Cardiac muscle cell (in vitro differentiated cells and primary cell): Measurements from ENCODE around the gene PLD4. TPM values are rescaled to one million over a fixed set of nuclear protein-coding genes. Genes with fewer than 3 reads are reported as not detected.

Source experiments
- DNase-seq, 2 donors: peaks; one replicate each; pipeline versions ENCODE4 v3.0.0 to v3.0.0-alpha.2; 2010 to 2017; ENCODE audit warnings: low read depth in 1 of 2, low spot score in 1 of 2
- H3K27ac ChIP-seq: fragments of 200-600 bp; sonication (generic); 2 replicates; pipeline ENCODE4 v1.5.1; 2016
- H3K27me3 ChIP-seq: fragments of 200-600 bp; sonication (generic); 2 replicates; pipeline ENCODE4 v1.6.0; 2016; ENCODE audit warnings: control low read depth
- H3K36me3 ChIP-seq: fragments of 200-600 bp; sonication (generic); 2 replicates; pipeline ENCODE4 v1.5.1; 2016; ENCODE audit warnings: control low read depth
- H3K4me1 ChIP-seq: fragments of 200-600 bp; sonication (generic); 2 replicates; pipeline ENCODE4 v1.8.1; 2017; ENCODE audit warnings: low read depth, mild to moderate bottlenecking, mixed run types
- H3K4me3 ChIP-seq: fragments of 200-600 bp; sonication (generic); 2 replicates; pipeline ENCODE4 v1.5.1; 2016; ENCODE audit warnings: mild to moderate bottlenecking
- H3K9me3 ChIP-seq: fragments of 200-600 bp; sonication (generic); 2 replicates; pipeline ENCODE4 v1.5.1; 2017; ENCODE audit warnings: low read depth, mild to moderate bottlenecking, control low read depth
- polyA plus RNA-seq: library from polyadenylated mRNA; unstranded; fragments of >200 nt; fragmentation: Nextera tagmentation; extraction: Ambion mirVana; gene quantifications from 2 replicates; pipeline ENCODE4 v1.2.1, GENCODE V29; 2016
- total RNA-seq: library from RNA; depleted of rRNA; stranded (reverse); fragments of >200 nt; gene quantifications from 2 replicates; pipeline ENCODE4 v1.2.3, GENCODE V29; 2016
- TF ChIP-seq, protein P1 (sequence below): IDR thresholded peaks from 2 replicates; pipeline ENCODE4 v1.5.1; 2012; ENCODE audit warnings: low read depth, mild to moderate bottlenecking, low read length

Gene PLD4
- total and polyA plus RNA-seq, 2 experiments from 2014 or later, result 0.07 to 0.54 TPM

DNA sequence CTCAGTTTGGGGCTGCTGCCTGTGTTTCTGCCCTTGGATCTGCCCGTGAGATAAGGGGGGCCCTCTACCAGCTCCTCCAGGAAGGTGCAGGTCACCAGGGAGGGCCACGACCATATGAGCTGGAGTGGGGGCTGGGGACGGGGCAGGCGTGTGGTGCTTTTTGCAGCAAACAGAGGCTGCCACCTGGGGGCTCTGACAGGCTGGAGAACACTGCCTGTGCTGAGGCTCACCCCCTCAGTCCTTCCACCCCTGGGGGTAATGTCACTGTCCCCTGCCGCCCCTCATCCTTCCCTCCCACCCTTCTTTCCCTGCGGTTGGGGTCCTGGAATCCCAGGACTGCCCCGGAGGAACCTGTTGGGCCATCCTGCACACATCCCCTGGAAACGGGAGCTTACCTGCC lies 3.2 kb downstream of the PLD4 start:
- no peak for DNase-seq
- Histone ChIP-seq H3K4me3 (no peak overlapping the region), H3K27ac (no peak overlapping the region), H3K27me3 (peaks cover 28% of the 10 kb centered on the region), H3K36me3 (no peaks in the 10 kb centered on the region), H3K9me3 (no peaks in the 10 kb centered on the region), H3K4me1 (peaks cover 41% of the 10 kb centered on the region)
- TF ChIP-seq, protein P1, sequence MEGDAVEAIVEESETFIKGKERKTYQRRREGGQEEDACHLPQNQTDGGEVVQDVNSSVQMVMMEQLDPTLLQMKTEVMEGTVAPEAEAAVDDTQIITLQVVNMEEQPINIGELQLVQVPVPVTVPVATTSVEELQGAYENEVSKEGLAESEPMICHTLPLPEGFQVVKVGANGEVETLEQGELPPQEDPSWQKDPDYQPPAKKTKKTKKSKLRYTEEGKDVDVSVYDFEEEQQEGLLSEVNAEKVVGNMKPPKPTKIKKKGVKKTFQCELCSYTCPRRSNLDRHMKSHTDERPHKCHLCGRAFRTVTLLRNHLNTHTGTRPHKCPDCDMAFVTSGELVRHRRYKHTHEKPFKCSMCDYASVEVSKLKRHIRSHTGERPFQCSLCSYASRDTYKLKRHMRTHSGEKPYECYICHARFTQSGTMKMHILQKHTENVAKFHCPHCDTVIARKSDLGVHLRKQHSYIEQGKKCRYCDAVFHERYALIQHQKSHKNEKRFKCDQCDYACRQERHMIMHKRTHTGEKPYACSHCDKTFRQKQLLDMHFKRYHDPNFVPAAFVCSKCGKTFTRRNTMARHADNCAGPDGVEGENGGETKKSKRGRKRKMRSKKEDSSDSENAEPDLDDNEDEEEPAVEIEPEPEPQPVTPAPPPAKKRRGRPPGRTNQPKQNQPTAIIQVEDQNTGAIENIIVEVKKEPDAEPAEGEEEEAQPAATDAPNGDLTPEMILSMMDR, result no peak

GRCh38 chr14:104928391-104929133 lies 3.9 kb downstream of the PLD4 start:
- Histone ChIP-seq H3K9me3 (no peaks in the 10 kb centered on the region), H3K27ac (no peak overlapping the region), H3K27me3 (peaks cover 33% of the 10 kb centered on the region), H3K4me3 (no peak overlapping the region), H3K4me1 (peaks cover 42% of the 10 kb centered on the region), H3K36me3 (no peaks in the 10 kb centered on the region)
- TF ChIP-seq, protein P1, result no peak
- no peak for DNase-seq

DNA sequence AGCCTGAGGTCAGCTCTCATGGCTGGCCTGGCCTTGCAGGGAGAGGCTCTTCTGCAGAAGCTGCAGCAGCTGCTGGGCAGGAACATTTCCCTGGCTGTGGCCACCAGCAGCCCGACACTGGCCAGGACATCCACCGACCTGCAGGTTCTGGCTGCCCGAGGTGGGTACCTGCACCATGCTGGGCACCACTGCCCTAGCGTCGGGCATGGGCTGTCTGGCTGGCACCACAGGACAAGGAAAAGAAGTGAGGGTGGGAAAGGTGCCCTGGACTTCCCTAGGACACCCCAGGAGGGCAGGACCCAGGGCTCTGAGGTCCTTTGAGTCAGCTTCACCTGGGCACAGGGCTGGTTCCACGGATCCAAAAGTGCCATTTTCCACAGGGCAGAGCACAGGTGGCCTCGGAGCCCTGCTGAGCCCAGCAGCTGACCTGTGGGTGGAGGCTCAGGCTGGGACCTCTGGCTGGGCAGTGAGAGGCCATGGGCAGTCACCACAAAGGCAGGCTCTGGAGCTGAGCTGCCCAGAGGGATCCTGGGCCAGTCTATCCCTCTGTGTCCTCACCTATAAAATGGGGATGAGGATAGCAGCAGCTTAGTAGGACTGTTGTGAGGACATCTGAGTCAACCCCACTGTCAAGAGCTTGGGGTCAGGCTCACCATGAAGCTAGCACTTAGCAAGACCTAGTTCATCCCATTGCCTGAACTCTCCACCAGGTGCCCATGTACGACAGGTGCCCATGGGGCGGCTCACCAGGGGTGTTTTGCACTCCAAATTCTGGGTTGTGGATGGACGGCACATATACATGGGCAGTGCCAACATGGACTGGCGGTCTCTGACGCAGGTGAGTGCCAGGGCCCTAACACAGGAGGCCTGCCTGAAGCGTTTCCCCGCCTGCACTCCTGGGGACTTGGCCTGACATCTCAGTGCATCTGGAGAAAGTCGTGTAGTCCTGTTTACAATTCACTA lies 4.9 kb downstream of the PLD4 start:
- H3K4me3 ChIP-seq, result no peak overlapping the region
- peaks cover 42% of the 10 kb centered on the region for H3K4me1 ChIP-seq
- no peak overlapping the region for H3K27ac ChIP-seq
- peaks cover 42% of the 10 kb centered on the region for H3K27me3 ChIP-seq
- H3K9me3 ChIP-seq, result no peaks in the 10 kb centered on the region
- TF ChIP-seq, protein P1, result no peak
- H3K36me3 ChIP-seq, result no peaks in the 10 kb centered on the region
- DNase-seq, result no peak

DNA sequence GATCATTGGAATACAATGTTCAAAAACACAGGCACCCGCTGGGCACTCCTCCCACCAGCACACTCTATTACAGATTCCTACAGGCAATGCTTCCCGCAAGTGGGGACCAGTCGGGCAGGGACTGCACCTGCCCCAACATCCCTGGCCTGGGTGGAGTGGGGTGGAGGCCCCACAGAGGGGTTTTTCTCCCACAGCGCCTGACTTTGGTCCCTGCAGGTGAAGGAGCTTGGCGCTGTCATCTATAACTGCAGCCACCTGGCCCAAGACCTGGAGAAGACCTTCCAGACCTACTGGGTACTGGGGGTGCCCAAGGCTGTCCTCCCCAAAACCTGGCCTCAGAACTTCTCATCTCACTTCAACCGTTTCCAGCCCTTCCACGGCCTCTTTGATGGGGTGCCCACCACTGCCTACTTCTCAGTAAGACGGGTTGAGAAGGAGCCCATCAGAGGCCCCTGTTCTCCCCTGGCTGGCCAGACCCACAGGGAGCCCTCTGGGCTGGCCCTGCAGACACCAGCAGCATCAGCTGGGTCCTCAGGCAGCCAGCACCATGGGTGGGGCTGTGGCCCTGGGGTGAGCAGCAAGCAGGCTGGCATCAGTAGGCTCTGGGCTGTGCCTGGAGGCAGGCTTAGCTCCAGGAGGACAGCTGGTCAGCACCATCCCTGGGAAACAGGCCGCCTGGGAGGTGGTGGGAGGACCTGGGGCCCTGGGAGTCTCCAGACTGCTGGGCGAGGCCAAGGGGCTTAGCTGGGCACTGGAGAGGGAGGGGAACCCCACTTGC lies 6.0 kb downstream of the PLD4 start:
- Histone ChIP-seq H3K4me3 (no peak overlapping the region), H3K36me3 (no peaks in the 10 kb centered on the region), H3K9me3 (no peaks in the 10 kb centered on the region), H3K4me1 (peaks cover 42% of the 10 kb centered on the region), H3K27me3 (peaks cover 53% of the 10 kb centered on the region), H3K27ac (no peak overlapping the region)
- TF ChIP-seq, protein P1, result no peak
- no peak for DNase-seq

- Histone ChIP-seq H3K27ac (no peak overlapping the region), H3K9me3 (no peaks in the 10 kb centered on the region), H3K27me3 (peaks cover 59% of the 10 kb centered on the region), H3K36me3 (no peaks in the 10 kb centered on the region), H3K4me3 (no peak overlapping the region), H3K4me1 (peaks cover 38% of the 10 kb centered on the region)
- DNase-seq, result no peak
- TF ChIP-seq, protein P1, result no peak
Observed at GRCh38 chr14:104931304-104931770, 6.7 kb downstream of the PLD4 start.
